ENCODE data around the gene TTLL3. TPM values are rescaled to one million over a fixed set of nuclear protein-coding genes. Genes with fewer than 3 reads are reported as not detected.

Gene TTLL3
- total and polyA plus RNA-seq, 2 of the 13 experiments (the other 11 are each of a cell fraction or from before 2014, with no cell fraction given) = 9.5 to 51.2 TPM

- TF ChIP-seq HIC2 (CRISPR knock-in tag; IDR thresholded peaks at IDR 0.05; ENCODE audit: low read depth) = peak; percentile 5; the same call in 1 of the 2 replicates
- peak; percentile 20; the same call in 1 of the 2 replicates for TF ChIP-seq ZBTB26 (CRISPR knock-in tag; IDR thresholded peaks at IDR 0.05; ENCODE audit: borderline replicate concordance)
- no peak for TF ChIP-seq NCOA1 (CRISPR knock-in tag; IDR thresholded peaks at IDR 0.05)
- TF ChIP-seq LCORL (IDR thresholded peaks at IDR 0.05) = no peak
- TF ChIP-seq LCORL (CRISPR knock-in tag; IDR thresholded peaks at IDR 0.05) = peak; percentile 79
- no peak for TF ChIP-seq ZNF432 (CRISPR knock-in tag; IDR thresholded peaks at IDR 0.05; ENCODE audit: borderline replicate concordance)
- 0 out of 2 replicates have a peak, but pooled peaks have one; percentile 19 for TF ChIP-seq RCOR2 (CRISPR knock-in tag; IDR thresholded peaks at IDR 0.05)
- TF ChIP-seq ZBTB7A (CRISPR knock-in tag; IDR thresholded peaks at IDR 0.05) = peak; percentile 75
- TF ChIP-seq SOX6 (IDR thresholded peaks at IDR 0.05) = no peak
- 0 out of 2 replicates have a peak, but pooled peaks have one; percentile 14 for TF ChIP-seq SOX6 (CRISPR knock-in tag; IDR thresholded peaks at IDR 0.05)
- TF ChIP-seq RNF2 (conservative IDR thresholded peaks at IDR 0.05; ENCODE audit: low read depth) = no peak
- TF ChIP-seq HNF4A (CRISPR knock-in tag; IDR thresholded peaks at IDR 0.05) = peak; percentile 80
- TF ChIP-seq SALL1 (CRISPR knock-in tag; IDR thresholded peaks at IDR 0.05) = peak; percentile 44; the same call in 1 of the 2 replicates
- 0 out of 2 replicates have a peak, but pooled peaks have one; percentile 62 for TF ChIP-seq GTF2F1 (IDR thresholded peaks at IDR 0.05; ENCODE audit: low read length)
- TF ChIP-seq ELF3 (CRISPR knock-in tag; IDR thresholded peaks at IDR 0.05) = peak; percentile 20; the same call in 1 of the 2 replicates
- TF ChIP-seq GTF3A (CRISPR knock-in tag; conservative IDR thresholded peaks at IDR 0.05) = peak; percentile 76; the same call in 1 of the 2 replicates
- TF ChIP-seq HNF4G (IDR thresholded peaks at IDR 0.05; ENCODE audit: borderline replicate concordance, low read depth, low read length) = peak; percentile 88
- TF ChIP-seq HNF4G (CRISPR knock-in tag; IDR thresholded peaks at IDR 0.05; ENCODE audit: borderline replicate concordance, low read depth) = peak; percentile 84; the same call in 1 of the 2 replicates
- no peak for TF ChIP-seq SIN3B (IDR thresholded peaks at IDR 0.05; ENCODE audit: low read length)
- 0 out of 2 replicates have a peak, but pooled peaks have one; percentile 11 for TF ChIP-seq MYC (CRISPR knock-in tag; IDR thresholded peaks at IDR 0.05; ENCODE audit: borderline replicate concordance)
- 0 out of 2 replicates have a peak, but pooled peaks have one; percentile 2 for TF ChIP-seq ZNF124 (CRISPR knock-in tag; IDR thresholded peaks at IDR 0.05)
- TF ChIP-seq RBAK (CRISPR knock-in tag; IDR thresholded peaks at IDR 0.05) = no peak
- peak; percentile 35 for TF ChIP-seq ZNF687 (CRISPR knock-in tag; IDR thresholded peaks at IDR 0.05)
- TF ChIP-seq ZMYM2 (CRISPR knock-in tag; IDR thresholded peaks at IDR 0.05) = peak; percentile 81
- 0 out of 2 replicates have a peak, but pooled peaks have one; percentile 12 for TF ChIP-seq ZNF564 (CRISPR knock-in tag; IDR thresholded peaks at IDR 0.05)
- no peak for TF ChIP-seq NONO (IDR thresholded peaks at IDR 0.05)
- TF ChIP-seq NONO (CRISPR knock-in tag; conservative IDR thresholded peaks at IDR 0.05) = 0 out of 2 replicates have a peak, but pooled peaks have one; percentile 38
Observed at GRCh38 chr3:9770276-9770812, 39.7 kb upstream of the TTLL3 start (continued).

All from HepG2 (cell line).